ENCODE results near the gene PRKCZ.
A peak's percentile ranks its signal among the peaks of the same experiment; 100 is the strongest.

Gene PRKCZ

GRCh38 chr1:2173546-2174347 lies 123.5 kb downstream of the PRKCZ start:
- no peak for DNase-seq

DNA sequence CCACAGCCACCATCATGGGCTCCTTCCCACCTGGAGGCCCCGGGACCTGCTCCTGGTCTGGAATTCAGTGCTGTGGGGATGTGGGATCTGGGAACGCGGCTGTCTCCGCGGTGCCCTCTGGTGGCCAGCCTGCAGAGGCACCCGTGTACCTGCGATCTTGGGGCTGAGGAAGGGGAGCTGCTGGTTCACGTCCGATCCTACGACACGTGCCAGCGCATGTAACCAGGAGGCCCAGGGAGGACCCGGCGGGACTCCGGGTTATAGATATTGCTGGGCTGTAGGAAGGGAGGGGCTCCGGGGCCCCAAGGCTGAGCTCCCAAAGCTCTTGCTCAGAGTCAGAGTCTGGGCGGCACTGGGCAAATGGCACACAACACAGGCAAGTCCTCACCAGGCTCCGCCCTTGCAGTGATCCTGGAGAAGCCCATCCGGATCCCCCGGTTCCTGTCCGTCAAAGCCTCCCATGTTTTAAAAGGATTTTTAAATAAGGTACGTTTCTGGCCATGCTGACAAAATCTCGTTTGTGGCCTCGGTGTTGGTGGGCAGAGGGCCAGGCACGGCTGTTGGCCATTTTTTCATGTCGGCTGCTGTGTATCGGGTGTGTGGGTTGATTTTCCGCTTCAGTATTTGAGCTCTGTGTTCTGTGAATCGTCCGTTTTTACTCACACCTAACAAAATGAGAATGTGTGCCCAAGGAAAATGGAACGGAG lies 124.3 kb downstream of the PRKCZ start:
- DNase-seq, result peak in 27 of 56 donors; percentile 9 to 71 (median 30)

- no peak for DNase-seq
Measured at GRCh38 chr1:2175055-2175414, 124.8 kb downstream of the PRKCZ start.

DNA sequence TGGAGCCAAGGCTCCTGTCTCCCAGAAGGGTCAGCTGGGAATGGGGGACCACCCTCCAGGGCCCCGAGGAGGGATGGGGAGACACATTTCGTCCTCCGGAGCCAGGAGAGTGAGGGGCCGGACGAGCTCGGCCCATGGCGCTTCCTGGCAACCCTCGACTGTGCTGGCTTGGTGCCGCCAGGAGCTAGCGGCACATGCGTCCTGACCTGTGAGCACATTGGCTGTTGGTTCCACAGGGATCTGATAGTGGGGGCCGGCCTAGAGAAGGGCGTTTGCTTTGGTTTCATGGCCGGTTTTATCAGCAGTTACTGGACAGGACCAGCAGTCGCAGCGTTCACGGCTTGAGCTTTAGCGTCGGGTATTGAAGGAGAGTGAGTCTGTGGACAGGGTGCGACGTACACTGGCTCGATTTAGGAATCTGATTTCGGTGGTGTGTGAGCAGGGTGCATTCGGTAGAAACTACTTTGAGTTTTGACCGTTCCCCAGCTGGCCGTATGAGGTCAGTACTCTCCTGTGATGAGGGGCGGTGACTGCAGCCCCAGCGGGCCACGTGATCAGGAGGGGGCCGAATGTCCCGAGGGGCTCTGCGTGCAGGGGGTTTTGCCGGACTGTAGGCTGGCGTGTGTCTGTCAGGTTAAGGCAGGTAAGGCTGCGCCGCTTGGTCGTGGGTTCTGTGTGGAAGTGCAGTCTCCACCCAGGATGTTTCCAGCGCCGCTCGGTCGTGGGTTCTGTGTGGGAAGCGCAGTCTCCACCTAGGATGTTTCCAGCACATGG lies 125.7 kb downstream of the PRKCZ start:
- DNase-seq, result peak in 4 of 56 donors; percentile 6 to 50 (median 38)

GRCh38 chr1:2176615-2177014 lies 126.4 kb downstream of the PRKCZ start:
- DNase-seq, result no peak

DNA sequence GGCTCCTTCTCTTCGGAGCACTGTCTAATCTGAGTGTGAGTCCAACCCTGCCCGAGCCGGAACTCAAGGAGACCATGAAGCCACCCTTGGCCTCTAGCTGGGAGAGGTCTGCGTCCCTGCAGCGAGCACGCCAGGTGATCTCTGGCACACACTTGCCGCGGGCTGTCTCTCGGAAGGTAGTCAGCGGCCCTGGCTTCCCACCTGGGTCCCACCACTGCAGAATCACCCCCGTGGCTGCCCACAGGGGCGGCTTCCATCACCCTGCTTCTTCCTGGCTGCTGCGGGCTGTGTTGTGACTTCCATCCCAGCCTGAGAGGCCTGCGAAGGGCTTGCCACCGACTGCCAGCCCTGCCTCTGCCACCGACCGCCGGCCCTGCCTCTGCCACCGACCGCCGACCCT lies 127.3 kb downstream of the PRKCZ start:
- no peak for DNase-seq

- no peak for DNase-seq
Measured at GRCh38 chr1:2177946-2178538, 127.8 kb downstream of the PRKCZ start.

- no peak for DNase-seq
Measured at GRCh38 chr1:2178875-2179274, 128.7 kb downstream of the PRKCZ start.

- no peak for DNase-seq
Measured at GRCh38 chr1:2179283-2180013, 129.2 kb downstream of the PRKCZ start.

- peak in 1 of 56 donors; percentile 21 for DNase-seq
Measured at GRCh38 chr1:2180297-2181245, 130.4 kb downstream of the PRKCZ start.

DNA sequence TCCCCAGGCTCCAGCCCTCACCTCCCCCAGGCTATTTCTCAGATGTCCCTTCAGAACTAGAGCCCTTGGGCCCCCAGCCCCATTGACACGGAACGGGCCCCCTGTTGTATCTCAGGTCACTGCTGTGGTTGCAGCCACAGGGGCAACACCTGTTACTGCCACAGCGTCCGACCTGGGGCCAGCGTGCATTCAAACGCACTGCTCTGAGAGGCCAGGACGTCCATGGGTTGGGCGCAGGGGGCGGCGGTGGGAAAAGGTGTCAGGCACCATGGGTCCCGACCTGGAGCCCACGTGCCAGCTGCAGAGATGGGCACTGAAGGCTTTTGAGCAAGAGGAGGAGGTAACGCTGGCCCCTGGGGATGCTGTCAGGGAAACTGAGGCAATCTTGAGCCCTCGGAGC lies 131.1 kb downstream of the PRKCZ start:
- DNase-seq, result no peak

DNA sequence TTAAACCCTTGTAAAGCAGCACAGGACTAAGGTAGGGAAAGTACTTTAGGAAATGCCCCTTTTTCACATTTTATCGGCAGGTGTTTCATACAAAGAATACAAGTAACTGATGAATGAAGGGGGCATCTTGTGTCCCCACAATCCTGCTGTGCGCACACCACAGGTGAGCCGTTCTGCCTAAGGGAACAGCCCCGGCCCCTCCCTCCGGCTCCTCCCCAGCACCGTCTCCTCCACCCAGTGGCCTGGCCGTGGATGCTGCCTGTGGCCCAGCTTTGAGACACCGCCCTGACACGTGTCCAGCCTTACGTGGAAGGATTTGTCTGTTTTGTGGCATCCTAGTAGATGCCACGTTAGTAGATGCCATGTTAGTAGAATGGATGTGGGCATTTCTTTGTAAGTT lies 131.5 kb downstream of the PRKCZ start:
- no peak for DNase-seq

DNA sequence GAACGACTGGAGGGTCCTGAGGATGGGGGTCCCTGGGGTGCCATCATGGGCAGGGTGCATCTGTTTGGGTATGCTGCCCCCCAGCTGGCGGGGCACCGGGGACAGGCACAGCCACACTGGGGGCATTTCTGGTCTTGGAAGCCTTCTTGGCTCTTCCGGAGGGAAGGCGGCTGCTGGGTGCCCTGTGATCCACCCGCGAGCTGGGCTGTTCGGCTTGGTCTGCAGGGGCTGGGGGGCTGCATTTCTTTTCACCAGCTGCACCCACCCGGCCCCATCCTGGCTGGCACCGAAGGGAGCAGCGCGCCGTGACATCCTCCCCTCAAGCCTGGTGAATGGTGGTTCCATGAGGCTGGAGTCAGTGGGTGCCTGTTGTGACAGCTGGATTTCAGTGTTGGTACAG lies 132.2 kb downstream of the PRKCZ start:
- no peak for DNase-seq

DNA sequence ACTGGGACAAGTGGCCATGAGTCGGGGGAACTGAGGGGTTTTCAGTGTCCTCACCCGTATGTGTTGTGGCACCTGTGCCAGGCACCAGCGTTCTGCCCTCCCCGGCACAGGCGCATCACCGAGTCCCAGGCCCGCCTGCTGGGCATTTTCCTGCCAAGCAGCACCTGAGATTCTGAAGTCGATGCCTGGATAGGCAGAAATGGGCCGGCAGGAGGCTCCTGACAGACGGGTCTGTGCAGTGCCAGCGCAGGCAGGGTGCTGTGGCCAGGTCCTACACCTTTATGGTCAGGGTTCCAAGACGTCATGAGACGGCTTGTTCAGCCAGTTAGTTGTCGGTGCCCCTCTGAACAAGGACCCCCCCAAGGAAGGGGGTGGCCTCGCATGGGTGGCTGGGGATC lies 133.7 kb downstream of the PRKCZ start:
- DNase-seq, result no peak

GRCh38 chr1:2184531-2184930 lies 134.3 kb downstream of the PRKCZ start:
- no peak for DNase-seq

DNA sequence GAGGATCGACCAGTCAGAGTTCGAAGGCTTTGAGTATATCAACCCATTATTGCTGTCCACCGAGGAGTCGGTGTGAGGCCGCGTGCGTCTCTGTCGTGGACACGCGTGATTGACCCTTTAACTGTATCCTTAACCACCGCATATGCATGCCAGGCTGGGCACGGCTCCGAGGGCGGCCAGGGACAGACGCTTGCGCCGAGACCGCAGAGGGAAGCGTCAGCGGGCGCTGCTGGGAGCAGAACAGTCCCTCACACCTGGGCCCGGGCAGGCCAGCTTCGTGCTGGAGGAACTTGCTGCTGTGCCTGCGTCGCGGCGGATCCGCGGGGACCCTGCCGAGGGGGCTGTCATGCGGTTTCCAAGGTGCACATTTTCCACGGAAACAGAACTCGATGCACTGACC lies 134.7 kb downstream of the PRKCZ start:
- no peak for DNase-seq

- no peak for DNase-seq
Measured at GRCh38 chr1:2185880-2186855, 136.0 kb downstream of the PRKCZ start.

DNA sequence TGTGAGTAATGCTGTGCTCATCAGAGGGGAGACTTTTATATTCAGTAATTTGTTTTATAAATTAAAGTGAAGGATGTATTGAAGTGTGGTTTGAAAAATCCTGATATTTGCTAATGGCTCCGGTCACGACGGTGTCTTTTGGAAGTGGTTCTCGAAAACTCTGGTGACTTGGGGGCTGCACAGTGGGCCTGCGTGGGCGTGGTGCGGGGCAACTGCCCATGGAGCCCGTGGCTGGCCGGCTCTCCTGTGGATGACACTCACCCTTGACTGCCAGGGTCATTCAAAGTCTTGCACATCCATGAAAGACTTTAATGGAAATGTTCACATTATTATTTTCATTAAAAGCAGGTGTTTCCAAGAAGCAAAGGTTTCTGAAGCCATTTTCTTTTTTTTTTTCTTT lies 136.7 kb downstream of the PRKCZ start:
- DNase-seq, result no peak

- DNase-seq, result no peak
Measured at GRCh38 chr1:2187619-2188018, 137.4 kb downstream of the PRKCZ start.
